GM12865 (cell line): Measurements from ENCODE around the gene EHMT1.
A peak's percentile ranks its signal among the peaks of the same experiment; 100 is the strongest.

ENCODE experiments used
- DNase-seq: peaks from one replicate; pipeline ENCODE4 v3.0.0; 2010; ENCODE audit warnings: low read depth
- H3K4me3 ChIP-seq: 2 replicates; pipeline ENCODE4 v1.5.1; 2011; ENCODE audit warnings: mild to moderate bottlenecking, low read depth, low read length, control low read depth
- CTCF ChIP-seq: IDR thresholded peaks from 2 replicates; pipeline ENCODE4 v1.5.1; 2011; ENCODE audit warnings: low read length, control low read depth, low read depth, inconsistent platforms; ENCODE audit not compliant: insufficient read depth; ENCODE audit errors: missing control alignments

EHMT1 gene

GRCh38 chr9:137672907-137673791 is 54.3 kb downstream of the EHMT1 start:
- peak; percentile 84 for DNase-seq
- H3K4me3 ChIP-seq = no peak overlapping the region
- TF ChIP-seq CTCF = peak; percentile 78

GRCh38 chr9:137673886-137674285 is 55.1 kb downstream of the EHMT1 start:
- no peak overlapping the region for H3K4me3 ChIP-seq
- TF ChIP-seq CTCF = no peak
- DNase-seq = no peak

- no peak for DNase-seq
- no peak for TF ChIP-seq CTCF
- no peak overlapping the region for H3K4me3 ChIP-seq
Observed at GRCh38 chr9:137674307-137674975, 55.6 kb downstream of the EHMT1 start.

- no peak for TF ChIP-seq CTCF
- no peak overlapping the region for H3K4me3 ChIP-seq
- DNase-seq = no peak
Observed at GRCh38 chr9:137674976-137675320, 56.1 kb downstream of the EHMT1 start.

- no peak for DNase-seq
- TF ChIP-seq CTCF = no peak
- H3K4me3 ChIP-seq = no peak overlapping the region
Observed at GRCh38 chr9:137676998-137677397, 58.2 kb downstream of the EHMT1 start.

- TF ChIP-seq CTCF = no peak
- H3K4me3 ChIP-seq = no peak overlapping the region
- no peak for DNase-seq
Observed at GRCh38 chr9:137678202-137678601, 59.4 kb downstream of the EHMT1 start.
